Measurements from ENCODE around the gene RRP15. TPM values are rescaled to one million over a fixed set of nuclear protein-coding genes. Genes with fewer than 3 reads are reported as not detected.
A peak's percentile ranks its signal among the peaks of the same experiment; 100 is the strongest.

Gene RRP15
- total RNA-seq, 1 donor from 2014 or later, result 9.7 TPM

GRCh38 chr1:218361298-218362065, 76.4 kb downstream of the RRP15 start:
- no peak overlapping the region for H3K4me3 ChIP-seq (ENCODE audit: low read depth, low read length)
- no peaks in the 10 kb centered on the region for H3K27me3 ChIP-seq (ENCODE audit: control insufficient read depth, insufficient read depth, low read length)
- no peaks in the 10 kb centered on the region for H3K36me3 ChIP-seq (ENCODE audit: control insufficient read depth, insufficient read depth, low read length)
- DNase-seq (ENCODE audit: low read depth), result no peak
- TF ChIP-seq CTCF (IDR thresholded peaks at IDR 0.05; ENCODE audit: insufficient read depth, low read length, poor library complexity, severe bottlenecking), result peak; percentile 71

- Histone ChIP-seq H3K27me3 (ENCODE audit: control insufficient read depth, insufficient read depth, low read length) (no peaks in the 10 kb centered on the region), H3K36me3 (ENCODE audit: control insufficient read depth, insufficient read depth, low read length) (no peaks in the 10 kb centered on the region), H3K4me3 (ENCODE audit: low read depth, low read length) (no peak overlapping the region)
- no peak for TF ChIP-seq CTCF (IDR thresholded peaks at IDR 0.05; ENCODE audit: insufficient read depth, low read length, poor library complexity, severe bottlenecking)
- no peak for DNase-seq (ENCODE audit: low read depth)
These were observed 77.5 kb downstream of the RRP15 start for GRCh38 chr1:218362418-218363076.

- no peak for TF ChIP-seq CTCF (IDR thresholded peaks at IDR 0.05; ENCODE audit: insufficient read depth, low read length, poor library complexity, severe bottlenecking)
- Histone ChIP-seq H3K36me3 (ENCODE audit: control insufficient read depth, insufficient read depth, low read length) (no peaks in the 10 kb centered on the region), H3K4me3 (ENCODE audit: low read depth, low read length) (no peak overlapping the region), H3K27me3 (ENCODE audit: control insufficient read depth, insufficient read depth, low read length) (no peaks in the 10 kb centered on the region)
- DNase-seq (ENCODE audit: low read depth), result no peak
These were observed 78.0 kb downstream of the RRP15 start for GRCh38 chr1:218363141-218363540.

- DNase-seq (ENCODE audit: low read depth), result no peak
These were observed 79.1 kb downstream of the RRP15 start for GRCh38 chr1:218364028-218364710.

More at GRCh38 chr1:218364028-218364710, 79.1 kb downstream of the RRP15 start:
- Histone ChIP-seq H3K36me3 (ENCODE audit: control insufficient read depth, insufficient read depth, low read length) (no peaks in the 10 kb centered on the region), H3K4me3 (ENCODE audit: low read depth, low read length) (no peak overlapping the region), H3K27me3 (ENCODE audit: control insufficient read depth, insufficient read depth, low read length) (no peaks in the 10 kb centered on the region)
- no peak for TF ChIP-seq CTCF (IDR thresholded peaks at IDR 0.05; ENCODE audit: insufficient read depth, low read length, poor library complexity, severe bottlenecking)
